ENCODE results near the gene AMT. TPM values are rescaled to one million over a fixed set of nuclear protein-coding genes. Genes with fewer than 3 reads are reported as not detected.

AMT gene
- total RNA-seq, 1 donor from 2014 or later, result 0.79 TPM

DNA sequence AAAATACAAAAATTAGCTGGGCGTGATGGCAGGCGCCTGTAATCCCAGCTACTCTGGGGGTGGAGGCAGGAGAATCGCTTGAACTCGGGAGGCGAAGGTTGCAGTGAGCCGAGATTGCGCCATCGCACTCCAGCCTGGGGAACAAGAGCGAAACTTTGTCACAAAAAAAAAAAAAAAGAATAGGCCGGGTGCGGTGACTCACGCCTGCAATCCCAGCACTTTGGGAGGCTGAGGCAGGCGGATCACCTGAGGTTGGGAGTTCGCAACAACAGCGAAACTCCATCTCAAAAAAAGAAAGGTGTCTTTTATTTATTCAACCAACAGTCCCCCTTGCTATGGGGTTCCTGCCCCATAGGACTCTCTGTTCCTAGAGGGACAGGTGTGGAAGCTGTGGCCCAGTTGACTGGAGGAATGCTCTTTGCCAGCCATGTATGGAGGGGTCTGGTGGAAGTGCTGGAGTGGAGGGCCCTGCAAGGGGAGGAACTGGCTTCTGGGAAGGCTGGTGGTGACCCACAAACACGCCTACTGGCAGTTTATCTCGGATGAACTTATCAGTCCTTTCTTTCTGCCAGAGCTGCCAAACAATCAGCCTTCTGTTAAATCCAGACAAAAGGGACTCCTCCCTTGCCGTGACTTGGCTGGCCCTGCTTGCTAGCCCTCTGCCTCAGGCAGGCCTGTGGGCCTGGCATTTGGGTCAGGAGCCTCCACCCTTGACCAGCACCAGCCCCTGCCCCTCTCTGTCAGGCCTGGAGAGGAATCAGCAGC lies 43.2 kb upstream of the AMT start:
- DNase-seq (ENCODE audit: low read depth) (no peak), FAIRE-seq (no peak)
- no peaks in the 10 kb centered on the region for H3K36me3 ChIP-seq (ENCODE audit: control insufficient read depth, insufficient read depth, low read length)
- H3K27me3 ChIP-seq (ENCODE audit: control insufficient read depth, insufficient read depth, low read length), result no peaks in the 10 kb centered on the region
- TF ChIP-seq, protein P1, sequence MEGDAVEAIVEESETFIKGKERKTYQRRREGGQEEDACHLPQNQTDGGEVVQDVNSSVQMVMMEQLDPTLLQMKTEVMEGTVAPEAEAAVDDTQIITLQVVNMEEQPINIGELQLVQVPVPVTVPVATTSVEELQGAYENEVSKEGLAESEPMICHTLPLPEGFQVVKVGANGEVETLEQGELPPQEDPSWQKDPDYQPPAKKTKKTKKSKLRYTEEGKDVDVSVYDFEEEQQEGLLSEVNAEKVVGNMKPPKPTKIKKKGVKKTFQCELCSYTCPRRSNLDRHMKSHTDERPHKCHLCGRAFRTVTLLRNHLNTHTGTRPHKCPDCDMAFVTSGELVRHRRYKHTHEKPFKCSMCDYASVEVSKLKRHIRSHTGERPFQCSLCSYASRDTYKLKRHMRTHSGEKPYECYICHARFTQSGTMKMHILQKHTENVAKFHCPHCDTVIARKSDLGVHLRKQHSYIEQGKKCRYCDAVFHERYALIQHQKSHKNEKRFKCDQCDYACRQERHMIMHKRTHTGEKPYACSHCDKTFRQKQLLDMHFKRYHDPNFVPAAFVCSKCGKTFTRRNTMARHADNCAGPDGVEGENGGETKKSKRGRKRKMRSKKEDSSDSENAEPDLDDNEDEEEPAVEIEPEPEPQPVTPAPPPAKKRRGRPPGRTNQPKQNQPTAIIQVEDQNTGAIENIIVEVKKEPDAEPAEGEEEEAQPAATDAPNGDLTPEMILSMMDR (IDR thresholded peaks at IDR 0.05; ENCODE audit: insufficient read depth, low read length, severe bottlenecking), result no peak
- H3K4me3 ChIP-seq (ENCODE audit: low read depth, low read length), result no peak overlapping the region

DNA sequence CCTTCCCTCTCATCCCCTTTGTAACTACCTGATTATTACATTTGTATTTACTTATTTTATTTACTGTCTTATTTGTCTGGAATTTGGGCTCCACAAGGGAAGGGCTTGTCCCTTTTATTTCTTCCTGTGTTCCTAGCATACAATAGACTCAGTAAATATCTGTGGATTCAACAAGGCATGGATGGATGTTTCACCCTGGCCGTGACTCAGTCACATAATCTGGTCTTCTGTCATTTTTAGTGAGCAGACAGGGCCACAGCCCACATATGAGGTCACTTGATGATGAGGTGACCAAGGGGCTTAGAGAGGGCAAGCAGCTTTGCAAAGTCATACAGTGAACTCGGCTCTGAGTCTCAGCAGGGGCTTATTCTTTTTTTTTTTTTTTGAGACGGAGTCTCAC lies 39.9 kb upstream of the AMT start:
- FAIRE-seq (no peak), DNase-seq (ENCODE audit: low read depth) (peak; percentile 58)
- H3K36me3 ChIP-seq (ENCODE audit: control insufficient read depth, insufficient read depth, low read length), result no peaks in the 10 kb centered on the region
- TF ChIP-seq, protein P1 (IDR thresholded peaks at IDR 0.05; ENCODE audit: insufficient read depth, low read length, severe bottlenecking), result no peak
- no peak overlapping the region for H3K4me3 ChIP-seq (ENCODE audit: low read depth, low read length)
- H3K27me3 ChIP-seq (ENCODE audit: control insufficient read depth, insufficient read depth, low read length), result no peaks in the 10 kb centered on the region

DNA sequence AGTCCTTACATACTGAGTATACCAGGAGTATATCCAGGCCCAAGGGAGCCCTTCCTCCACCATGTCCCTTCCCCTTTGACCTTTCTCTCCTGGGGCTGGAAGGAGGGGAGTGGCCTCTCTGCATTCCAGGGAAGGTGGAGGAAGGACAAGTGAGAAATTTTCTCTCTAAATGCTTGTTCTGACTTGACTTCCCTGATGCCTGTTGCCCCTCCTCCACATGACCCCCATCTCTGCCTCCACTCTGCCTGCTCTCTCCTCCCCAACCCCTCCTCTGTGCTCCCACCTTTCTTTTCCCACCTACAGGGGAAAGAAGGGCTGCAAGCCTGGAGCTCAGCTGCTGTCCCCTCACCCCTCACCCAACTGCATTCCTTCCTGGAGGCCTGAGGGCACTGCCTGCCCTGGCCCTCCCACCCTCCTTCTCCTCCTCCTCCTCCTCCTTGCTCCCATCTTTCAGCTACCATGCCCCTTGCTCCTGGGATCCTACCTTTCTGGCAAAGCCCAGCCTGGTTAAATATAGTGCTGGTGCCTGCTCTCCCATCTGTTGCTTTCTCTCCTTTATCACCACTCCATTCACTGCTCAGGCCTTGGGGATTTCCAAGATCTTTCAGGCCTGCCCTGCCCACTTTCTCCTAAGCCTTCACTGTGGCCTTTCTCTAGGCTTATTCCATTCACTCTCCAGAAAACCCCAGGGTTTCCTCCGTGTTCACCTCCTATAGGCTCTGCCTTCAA lies 39.3 kb upstream of the AMT start:
- TF ChIP-seq, protein P1 (IDR thresholded peaks at IDR 0.05; ENCODE audit: insufficient read depth, low read length, severe bottlenecking), result no peak
- DNase-seq (ENCODE audit: low read depth), result peak; percentile 33
- peak; percentile 13 for FAIRE-seq
- Histone ChIP-seq H3K36me3 (ENCODE audit: control insufficient read depth, insufficient read depth, low read length) (no peaks in the 10 kb centered on the region), H3K27me3 (ENCODE audit: control insufficient read depth, insufficient read depth, low read length) (no peaks in the 10 kb centered on the region), H3K4me3 (ENCODE audit: low read depth, low read length) (no peak overlapping the region)

DNA sequence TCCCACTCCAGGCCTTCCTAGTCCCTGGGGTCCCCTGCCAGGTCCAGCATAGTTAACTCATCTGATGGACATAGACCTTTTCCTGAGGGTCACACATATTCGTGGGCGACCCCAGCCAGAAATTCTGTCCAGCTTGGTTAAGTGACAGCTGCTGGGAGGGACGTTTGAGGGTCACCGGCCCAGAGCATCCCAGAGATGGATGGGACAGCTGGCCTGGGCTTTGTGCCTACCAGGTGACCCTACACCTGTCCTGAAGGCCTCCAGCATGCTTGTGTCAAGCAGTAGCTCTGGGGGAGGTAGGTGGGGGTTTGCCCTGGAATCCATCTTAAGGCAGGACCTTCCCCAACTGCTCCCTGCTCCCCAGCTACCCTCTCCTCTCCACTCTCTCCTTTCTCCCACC lies 38.7 kb upstream of the AMT start:
- no peak overlapping the region for H3K4me3 ChIP-seq (ENCODE audit: low read depth, low read length)
- H3K27me3 ChIP-seq (ENCODE audit: control insufficient read depth, insufficient read depth, low read length), result no peaks in the 10 kb centered on the region
- TF ChIP-seq, protein P1 (IDR thresholded peaks at IDR 0.05; ENCODE audit: insufficient read depth, low read length, severe bottlenecking), result no peak
- FAIRE-seq, result peak; percentile 55
- no peak for DNase-seq (ENCODE audit: low read depth)
- H3K36me3 ChIP-seq (ENCODE audit: control insufficient read depth, insufficient read depth, low read length), result no peaks in the 10 kb centered on the region

GRCh38 chr3:49460188-49460890 lies 38.1 kb upstream of the AMT start:
- Histone ChIP-seq H3K27me3 (ENCODE audit: control insufficient read depth, insufficient read depth, low read length) (no peaks in the 10 kb centered on the region), H3K36me3 (ENCODE audit: control insufficient read depth, insufficient read depth, low read length) (no peaks in the 10 kb centered on the region), H3K4me3 (ENCODE audit: low read depth, low read length) (no peak overlapping the region)
- no peak for DNase-seq (ENCODE audit: low read depth)
- no peak for FAIRE-seq
- TF ChIP-seq, protein P1 (IDR thresholded peaks at IDR 0.05; ENCODE audit: insufficient read depth, low read length, severe bottlenecking), result no peak

Data from bronchial epithelial cell (primary cell).